Liver (tissue), 9 donors: ENCODE measurements around the gene TBC1D10A. TPM values are rescaled to one million over a fixed set of nuclear protein-coding genes. Genes with fewer than 3 reads are reported as not detected.

Source experiments
- DNase-seq: peaks from one replicate; pipeline ENCODE4 v3.0.0-alpha.2; 2017; ENCODE audit warnings: low spot score
- H3K27ac ChIP-seq, 2 donors: one replicate each; pipeline ENCODE4 v1.7.0; 2013; ENCODE audit warnings: inconsistent platforms in 2 of 2, low read length in 2 of 2, control low read depth in 1 of 2, low read depth in 1 of 2, mild to moderate bottlenecking in 1 of 2
- H3K27me3 ChIP-seq, 4 donors: one replicate each; pipeline versions ENCODE4 v1.6.1 to v1.7.0; 2013; ENCODE audit warnings: low read length in 3 of 4, inconsistent platforms in 1 of 4, mild to moderate bottlenecking in 1 of 4, moderate library complexity in 1 of 4; ENCODE audit not compliant: control insufficient read depth in 4 of 4, insufficient read depth in 4 of 4
- H3K36me3 ChIP-seq, 4 donors: one replicate each; pipeline versions ENCODE4 v1.6.1 to v1.7.0; 2013; ENCODE audit warnings: low read length in 3 of 4, mild to moderate bottlenecking in 3 of 4, low read depth in 1 of 4, moderate library complexity in 1 of 4; ENCODE audit not compliant: control insufficient read depth in 4 of 4, insufficient read depth in 3 of 4
- H3K4me1 ChIP-seq, 4 donors: one replicate each; pipeline versions ENCODE4 v1.6.1 to v1.7.0; 2013; ENCODE audit warnings: low read length in 3 of 4, mild to moderate bottlenecking in 3 of 4, moderate library complexity in 1 of 4; ENCODE audit not compliant: control insufficient read depth in 4 of 4, insufficient read depth in 4 of 4
- H3K4me3 ChIP-seq, 3 donors: one replicate each; pipeline versions ENCODE4 v1.6.1 to v1.7.0; 2013; ENCODE audit warnings: low read length in 3 of 3, control low read depth in 1 of 3, low read depth in 1 of 3, mild to moderate bottlenecking in 1 of 3
- H3K9ac ChIP-seq, 2 donors: one replicate each; pipeline ENCODE4 v1.7.0; 2013; ENCODE audit warnings: low read length in 2 of 2, mild to moderate bottlenecking in 2 of 2, moderate library complexity in 2 of 2, control low read depth in 1 of 2, low read depth in 1 of 2
- H3K9me3 ChIP-seq, 4 donors: one replicate each; pipeline versions ENCODE4 v1.6.1 to v1.7.0; 2013; ENCODE audit warnings: low read length in 3 of 4; ENCODE audit not compliant: control insufficient read depth in 4 of 4
- EGR1 ChIP-seq, 2 donors: IDR thresholded peaks; 2 replicates each; pipeline ENCODE4 v1.6.1; 2016 to 2018; ENCODE audit warnings: antibody characterized with exemption in 2 of 2, low read depth in 2 of 2
- FOXA1 ChIP-seq: IDR thresholded peaks from 2 replicates; pipeline ENCODE4 v1.6.1; 2016; ENCODE audit warnings: antibody characterized with exemption
- FOXA2 ChIP-seq: IDR thresholded peaks from 2 replicates; pipeline ENCODE4 v1.6.1; 2016; ENCODE audit warnings: antibody characterized with exemption
- HNF4A ChIP-seq, 2 donors: conservative IDR thresholded peaks; 2 replicates each; pipeline ENCODE4 v1.6.1; 2016; ENCODE audit warnings: antibody characterized with exemption in 2 of 2, mild to moderate bottlenecking in 2 of 2
- HNF4G ChIP-seq: IDR thresholded peaks from 2 replicates; pipeline ENCODE4 v1.6.1; 2016; ENCODE audit warnings: antibody characterized with exemption
- JUND ChIP-seq, 2 donors: IDR thresholded peaks; 2 replicates each; pipeline ENCODE4 v1.6.1; 2016; ENCODE audit warnings: antibody characterized with exemption in 2 of 2
- MAX ChIP-seq: IDR thresholded peaks from 2 replicates; pipeline ENCODE4 v1.6.1; 2016; ENCODE audit warnings: antibody characterized with exemption
- NR2F2 ChIP-seq: IDR thresholded peaks from 2 replicates; pipeline ENCODE4 v1.6.1; 2016; ENCODE audit warnings: antibody characterized with exemption
- RXRA ChIP-seq, 2 donors: IDR thresholded peaks; 2 replicates each; pipeline ENCODE4 v1.6.1; 2017 to 2018; ENCODE audit warnings: antibody characterized with exemption in 2 of 2, mild to moderate bottlenecking in 1 of 2
- SP1 ChIP-seq: IDR thresholded peaks from 2 replicates; pipeline ENCODE4 v1.6.1; 2018; ENCODE audit warnings: antibody characterized with exemption, mild to moderate bottlenecking
- TAF1 ChIP-seq: conservative IDR thresholded peaks from 2 replicates; pipeline ENCODE4 v1.6.1; 2016; ENCODE audit warnings: antibody characterized with exemption, mild to moderate bottlenecking
- ZBTB33 ChIP-seq: IDR thresholded peaks from 2 replicates; pipeline ENCODE4 v1.6.1; 2016; ENCODE audit warnings: antibody characterized with exemption
- WGBS: extraction: QIAGEN DNeasy Blood & Tissue Kit; methylation state at CpG from one replicate; pipeline ENCODE4 v1.1.7; 2013; 5-methylcytosine and 5-hydroxymethylcytosine counted together
- polyA plus RNA-seq, 2 donors: library from polyadenylated mRNA; stranded (reverse) in 1 of 2; unstranded in 1 of 2; fragments of 200-250 nt in 1 of 2; fragments of >200 nt in 1 of 2; fragmentation: Nextera tagmentation in 1 of 2; extraction: Ambion mirVana in 1 of 2; gene quantifications; one replicate each; pipeline versions ENCODE4 v1.2.1 to v1.2.3, GENCODE V29; 2013 to 2015
- total RNA-seq, 2 donors: library from RNA; depleted of rRNA; stranded (reverse); fragments of >200 nt; gene quantifications; one replicate each; pipeline ENCODE4 v1.2.3, GENCODE V29; 2014
- TF ChIP-seq, protein P1 (sequence below): IDR thresholded peaks from 2 replicates; pipeline ENCODE4 v1.6.1; 2016; ENCODE audit warnings: antibody characterized with exemption
- TF ChIP-seq, protein P2 (sequence below): IDR thresholded peaks from 2 replicates; pipeline ENCODE4 v1.6.1; 2016; ENCODE audit warnings: antibody characterized with exemption, mild to moderate bottlenecking
- donor health status: healthy.
- donor health status: healthy.
- donor health status: healthy.
- donor health status: healthy.
- donor health status: healthy.

TBC1D10A gene
- total and polyA plus RNA-seq, 4 donors, result 3.6 to 9.2 (median 8.2) TPM

- no peak overlapping the region for H3K4me3 ChIP-seq
- no peak for TF ChIP-seq RXRA (IDR thresholded peaks at IDR 0.05)
- TF ChIP-seq EGR1 (IDR thresholded peaks at IDR 0.05; ENCODE audit: low read depth in 2 of 2), result no peak
- no peak for TF ChIP-seq HNF4A (conservative IDR thresholded peaks at IDR 0.05)
- TF ChIP-seq NR2F2, result no peak
- TF ChIP-seq MAX, result no peak
- TF ChIP-seq, protein P1, sequence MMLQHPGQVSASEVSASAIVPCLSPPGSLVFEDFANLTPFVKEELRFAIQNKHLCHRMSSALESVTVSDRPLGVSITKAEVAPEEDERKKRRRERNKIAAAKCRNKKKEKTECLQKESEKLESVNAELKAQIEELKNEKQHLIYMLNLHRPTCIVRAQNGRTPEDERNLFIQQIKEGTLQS, result no peak
- 95% methylated on average over 3 of the region's 3 CpGs for WGBS
- peaks cover 18 to 54% (median 36%) of the 10 kb centered on the region in 4 donors for H3K36me3 ChIP-seq
- no peak overlapping the region for H3K9ac ChIP-seq
- H3K27me3 ChIP-seq, result no peaks in the 10 kb centered on the region
- no peak for DNase-seq
- H3K27ac ChIP-seq, result no peak overlapping the region
- no peaks in the 10 kb centered on the region for H3K9me3 ChIP-seq
- peaks cover 6 to 27% (median 22%) of the 10 kb centered on the region in 4 donors for H3K4me1 ChIP-seq
These were observed 24.5 kb upstream of the TBC1D10A start for GRCh38 chr22:30351226-30351625.

- TF ChIP-seq FOXA2 (no peak), SP1 (no peak), MAX (no peak), TAF1 (no peak), FOXA1 (no peak), ZBTB33 (no peak), NR2F2 (no peak), EGR1 (IDR thresholded peaks at IDR 0.05; ENCODE audit: low read depth in 2 of 2) (no peak), JUND (IDR thresholded peaks at IDR 0.05) (no peak), HNF4G (no peak)
- TF ChIP-seq, protein P2, sequence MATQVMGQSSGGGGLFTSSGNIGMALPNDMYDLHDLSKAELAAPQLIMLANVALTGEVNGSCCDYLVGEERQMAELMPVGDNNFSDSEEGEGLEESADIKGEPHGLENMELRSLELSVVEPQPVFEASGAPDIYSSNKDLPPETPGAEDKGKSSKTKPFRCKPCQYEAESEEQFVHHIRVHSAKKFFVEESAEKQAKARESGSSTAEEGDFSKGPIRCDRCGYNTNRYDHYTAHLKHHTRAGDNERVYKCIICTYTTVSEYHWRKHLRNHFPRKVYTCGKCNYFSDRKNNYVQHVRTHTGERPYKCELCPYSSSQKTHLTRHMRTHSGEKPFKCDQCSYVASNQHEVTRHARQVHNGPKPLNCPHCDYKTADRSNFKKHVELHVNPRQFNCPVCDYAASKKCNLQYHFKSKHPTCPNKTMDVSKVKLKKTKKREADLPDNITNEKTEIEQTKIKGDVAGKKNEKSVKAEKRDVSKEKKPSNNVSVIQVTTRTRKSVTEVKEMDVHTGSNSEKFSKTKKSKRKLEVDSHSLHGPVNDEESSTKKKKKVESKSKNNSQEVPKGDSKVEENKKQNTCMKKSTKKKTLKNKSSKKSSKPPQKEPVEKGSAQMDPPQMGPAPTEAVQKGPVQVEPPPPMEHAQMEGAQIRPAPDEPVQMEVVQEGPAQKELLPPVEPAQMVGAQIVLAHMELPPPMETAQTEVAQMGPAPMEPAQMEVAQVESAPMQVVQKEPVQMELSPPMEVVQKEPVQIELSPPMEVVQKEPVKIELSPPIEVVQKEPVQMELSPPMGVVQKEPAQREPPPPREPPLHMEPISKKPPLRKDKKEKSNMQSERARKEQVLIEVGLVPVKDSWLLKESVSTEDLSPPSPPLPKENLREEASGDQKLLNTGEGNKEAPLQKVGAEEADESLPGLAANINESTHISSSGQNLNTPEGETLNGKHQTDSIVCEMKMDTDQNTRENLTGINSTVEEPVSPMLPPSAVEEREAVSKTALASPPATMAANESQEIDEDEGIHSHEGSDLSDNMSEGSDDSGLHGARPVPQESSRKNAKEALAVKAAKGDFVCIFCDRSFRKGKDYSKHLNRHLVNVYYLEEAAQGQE, result no peak
- H3K4me3 ChIP-seq, result no peak overlapping the region
- no peaks in the 10 kb centered on the region for H3K9me3 ChIP-seq
- no peak overlapping the region for H3K27ac ChIP-seq
- no peaks in the 10 kb centered on the region for H3K27me3 ChIP-seq
- H3K4me1 ChIP-seq, result peaks cover 0 to 3% (median 1%) of the 10 kb centered on the region in 4 donors
- peaks cover 34 to 78% (median 59%) of the 10 kb centered on the region in 4 donors for H3K36me3 ChIP-seq
- no peak for DNase-seq
- no peak overlapping the region for H3K9ac ChIP-seq
- 79% methylated on average over 4 of the region's 4 CpGs for WGBS
These were observed 22.1 kb upstream of the TBC1D10A start for GRCh38 chr22:30348809-30349208.
